ENCODE results near the gene SOWAHB. TPM values are rescaled to one million over a fixed set of nuclear protein-coding genes. Genes with fewer than 3 reads are reported as not detected.

SOWAHB gene
- total and polyA plus RNA-seq, 8 donors: 0.73 to 29.0 (median 6.1) TPM

GRCh38 chr4:76930685-76931084 is 32.7 kb upstream of the SOWAHB start:
- no peak for DNase-seq
- intact Hi-C loops (cut with DNase I; ENCODE audit: low total_unique reads): no loop called here
- 66 to 77% (median 74%) methylated on average over 2 of the region's 2 CpGs for WGBS, 5 donors

GRCh38 chr4:76926841-76927240 is 28.9 kb upstream of the SOWAHB start:
- intact Hi-C loops (cut with DNase I; ENCODE audit: low total_unique reads): no loop called here
- WGBS, 5 donors: 88 to 97% (median 95%) methylated on average over 6 of the region's 6 CpGs
- Histone ChIP-seq H3K9me3 (no peaks in the 10 kb centered on the region), H3K36me3 (no peaks in the 10 kb centered on the region), H3K27me3 (no peaks in the 10 kb centered on the region), H3K27ac (no peak overlapping the region), H3K4me3 (no peak overlapping the region), H3K4me1 (peaks cover 0 to 6% (median 0%) of the 10 kb centered on the region in 4 donors)
- TF ChIP-seq CTCF (IDR thresholded peaks at IDR 0.05) (no peak), POLR2A (IDR thresholded peaks at IDR 0.05) (no peak), EP300 (IDR thresholded peaks at IDR 0.05) (no peak), POLR2AphosphoS5 (IDR thresholded peaks at IDR 0.05) (no peak)
- no peak for DNase-seq

More at GRCh38 chr4:76930685-76931084, 32.7 kb upstream of the SOWAHB start:
- H3K27ac ChIP-seq: no peak overlapping the region
- no peaks in the 10 kb centered on the region for H3K36me3 ChIP-seq
- TF ChIP-seq POLR2A (IDR thresholded peaks at IDR 0.05): no peak
- no peak for TF ChIP-seq EP300 (IDR thresholded peaks at IDR 0.05)
- TF ChIP-seq POLR2AphosphoS5 (IDR thresholded peaks at IDR 0.05): no peak
- TF ChIP-seq CTCF (IDR thresholded peaks at IDR 0.05): no peak
- no peaks in the 10 kb centered on the region for H3K27me3 ChIP-seq
- no peaks in the 10 kb centered on the region for H3K4me1 ChIP-seq
- H3K9me3 ChIP-seq: no peaks in the 10 kb centered on the region
- H3K4me3 ChIP-seq: no peak overlapping the region

GRCh38 chr4:76923619-76924357 is 25.8 kb upstream of the SOWAHB start:
- Histone ChIP-seq H3K4me1 (peaks cover 0 to 21% (median 2%) of the 10 kb centered on the region in 4 donors), H3K9me3 (no peaks in the 10 kb centered on the region), H3K4me3 (no peak overlapping the region), H3K27me3 (no peaks in the 10 kb centered on the region), H3K36me3 (no peaks in the 10 kb centered on the region), H3K27ac (no peak overlapping the region)
- intact Hi-C loops (cut with DNase I; ENCODE audit: low total_unique reads): no loop called here
- WGBS, 5 donors: 59 to 84% (median 72%) methylated on average over 5 of the region's 5 CpGs
- TF ChIP-seq POLR2A (IDR thresholded peaks at IDR 0.05): no peak
- TF ChIP-seq POLR2AphosphoS5 (IDR thresholded peaks at IDR 0.05): no peak
- TF ChIP-seq CTCF (IDR thresholded peaks at IDR 0.05): no peak
- TF ChIP-seq EP300 (IDR thresholded peaks at IDR 0.05): no peak
- no peak for DNase-seq

GRCh38 chr4:76920715-76921114 is 22.8 kb upstream of the SOWAHB start:
- DNase-seq: peak in 1 of 2 donors; percentile 9
- peak overlapping the region in 2 of 5 donors; percentile 4 to 37 for H3K27ac ChIP-seq

More at GRCh38 chr4:76920715-76921114, 22.8 kb upstream of the SOWAHB start:
- no peaks in the 10 kb centered on the region for H3K27me3 ChIP-seq
- H3K9me3 ChIP-seq: no peaks in the 10 kb centered on the region
- peaks cover 0 to 21% (median 2%) of the 10 kb centered on the region in 4 donors for H3K4me1 ChIP-seq
- TF ChIP-seq POLR2A (IDR thresholded peaks at IDR 0.05) (no peak), CTCF (IDR thresholded peaks at IDR 0.05) (no peak), EP300 (IDR thresholded peaks at IDR 0.05) (no peak), POLR2AphosphoS5 (IDR thresholded peaks at IDR 0.05) (peak in 2 of 3 donors; percentile 16 to 28)
- no peak overlapping the region for H3K4me3 ChIP-seq
- intact Hi-C loops (cut with DNase I; ENCODE audit: low total_unique reads): no loop called here
- H3K36me3 ChIP-seq: no peaks in the 10 kb centered on the region

Measured in stomach (tissue), 9 donors.